Testis (tissue), 2 donors: ENCODE measurements around the gene FMNL2.

ENCODE experiments used
- CTCF ChIP-seq, 3 experiments: fragments of 450-650 bp in 2 of 3; fragments of 200-600 bp in 1 of 3; sonication (generic) in 1 of 3; IDR thresholded peaks; one replicate each; pipeline ENCODE4 v1.5.1; 2016 to 2019; ENCODE audit warnings: antibody characterized with exemption in 3 of 3, mild to moderate bottlenecking in 2 of 3, moderate library complexity in 1 of 3
- POLR2A ChIP-seq: fragments of 450-650 bp; IDR thresholded peaks from one replicate; pipeline ENCODE4 v1.6.1; 2017; ENCODE audit warnings: antibody characterized with exemption, mild to moderate bottlenecking, moderate library complexity

- TF ChIP-seq CTCF (IDR thresholded peaks at IDR 0.05) (no peak), POLR2A (no peak)
Observed at GRCh38 chr2:152541712-152542111, 206.7 kb downstream of the FMNL2 start.
